H1 (cell line): ENCODE results near the gene COL16A1.

Experiments used
- FOSL1 ChIP-seq: IDR thresholded peaks from 2 replicates; pipeline ENCODE4 v1.6.1; 2011; ENCODE audit warnings: mild to moderate bottlenecking, low read depth, low read length, moderate library complexity; ENCODE audit not compliant: insufficient read depth
- MAFK ChIP-seq: IDR thresholded peaks from 2 replicates; pipeline ENCODE4 v1.6.1; 2012; ENCODE audit warnings: low read depth, mild to moderate bottlenecking, improper control_type of control experiment, low read length
- SIN3A ChIP-seq, 2 experiments: IDR thresholded peaks in 1 of 2; conservative IDR thresholded peaks in 1 of 2; 2 replicates each; pipeline ENCODE4 v1.6.1; 2011 to 2012; ENCODE audit warnings: low read length in 2 of 2, improper control_type of control experiment in 1 of 2, low read depth in 1 of 2, mild to moderate bottlenecking in 1 of 2
- TCF12 ChIP-seq: IDR thresholded peaks from 2 replicates; pipeline ENCODE4 v1.6.1; 2011; ENCODE audit warnings: low read depth, mild to moderate bottlenecking, low read length
- TF ChIP-seq, protein P1 (sequence below), 3 experiments: IDR thresholded peaks; 1 replicate in 2 of 3; 2 replicates in 1 of 3; pipeline versions ENCODE4 v1.5.1 to v1.6.1; 2011; ENCODE audit warnings: low read length in 3 of 3, mild to moderate bottlenecking in 3 of 3, inconsistent platforms in 2 of 3, low read depth in 1 of 3, moderate library complexity in 1 of 3; ENCODE audit not compliant: insufficient read depth in 1 of 3; ENCODE audit errors: control extremely low read depth in 1 of 3

DNA sequence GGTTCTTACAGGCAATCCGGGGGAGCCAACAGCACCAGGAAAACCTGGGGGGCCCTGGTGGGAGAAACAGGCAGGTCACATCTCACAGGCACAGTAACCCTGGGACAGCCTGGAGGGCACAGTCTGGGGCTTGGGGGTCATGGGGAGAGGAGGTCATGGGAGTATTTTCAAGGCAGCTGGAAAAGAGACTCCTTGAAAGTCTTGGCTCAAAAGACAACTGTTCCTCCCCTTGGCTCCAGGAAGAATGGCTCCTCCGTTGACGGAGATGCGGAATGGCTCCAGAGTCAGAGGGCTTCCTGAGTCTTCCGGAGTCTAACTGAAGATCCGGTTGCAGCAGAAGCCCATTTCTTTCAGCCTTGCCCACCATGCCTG is 33.2 kb downstream of the COL16A1 start:
- no peak for TF ChIP-seq SIN3A (conservative IDR thresholded peaks at IDR 0.05 in 1 of 2, IDR thresholded peaks at IDR 0.05 in 1 of 2; ENCODE audit: low read depth in 1 of 2, low read length in 2 of 2)
- TF ChIP-seq, protein P1, sequence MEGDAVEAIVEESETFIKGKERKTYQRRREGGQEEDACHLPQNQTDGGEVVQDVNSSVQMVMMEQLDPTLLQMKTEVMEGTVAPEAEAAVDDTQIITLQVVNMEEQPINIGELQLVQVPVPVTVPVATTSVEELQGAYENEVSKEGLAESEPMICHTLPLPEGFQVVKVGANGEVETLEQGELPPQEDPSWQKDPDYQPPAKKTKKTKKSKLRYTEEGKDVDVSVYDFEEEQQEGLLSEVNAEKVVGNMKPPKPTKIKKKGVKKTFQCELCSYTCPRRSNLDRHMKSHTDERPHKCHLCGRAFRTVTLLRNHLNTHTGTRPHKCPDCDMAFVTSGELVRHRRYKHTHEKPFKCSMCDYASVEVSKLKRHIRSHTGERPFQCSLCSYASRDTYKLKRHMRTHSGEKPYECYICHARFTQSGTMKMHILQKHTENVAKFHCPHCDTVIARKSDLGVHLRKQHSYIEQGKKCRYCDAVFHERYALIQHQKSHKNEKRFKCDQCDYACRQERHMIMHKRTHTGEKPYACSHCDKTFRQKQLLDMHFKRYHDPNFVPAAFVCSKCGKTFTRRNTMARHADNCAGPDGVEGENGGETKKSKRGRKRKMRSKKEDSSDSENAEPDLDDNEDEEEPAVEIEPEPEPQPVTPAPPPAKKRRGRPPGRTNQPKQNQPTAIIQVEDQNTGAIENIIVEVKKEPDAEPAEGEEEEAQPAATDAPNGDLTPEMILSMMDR (IDR thresholded peaks at IDR 0.05; ENCODE audit: control extremely low read depth in 1 of 3, insufficient read depth in 1 of 3, low read depth in 1 of 3, low read length in 3 of 3): no peak
- TF ChIP-seq MAFK: no peak
- no peak for TF ChIP-seq FOSL1
- TF ChIP-seq TCF12: no peak
